Choroid plexus epithelial cell (primary cell): ENCODE data around the gene LDHD.

ENCODE experiments used
- DNase-seq: peaks from one replicate; pipeline ENCODE4 v3.0.0-alpha.2; 2010; ENCODE audit warnings: low read depth
- H3K4me3 ChIP-seq: 2 replicates; pipeline ENCODE4 v1.5.1; 2011; ENCODE audit warnings: low read depth, mild to moderate bottlenecking, control low read depth, low read length, moderate library complexity
- CTCF ChIP-seq: conservative IDR thresholded peaks from 2 replicates; pipeline ENCODE4 v1.5.1; 2011; ENCODE audit warnings: low read depth, mild to moderate bottlenecking, control low read depth, inconsistent platforms, low read length, moderate library complexity

Gene LDHD

GRCh38 chr16:75065521-75066149, 50.9 kb downstream of the LDHD start:
- no peak overlapping the region for H3K4me3 ChIP-seq
- TF ChIP-seq CTCF = no peak
- no peak for DNase-seq

GRCh38 chr16:75065149-75065505, 51.5 kb downstream of the LDHD start:
- DNase-seq = no peak

GRCh38 chr16:75064403-75065148, 52.0 kb downstream of the LDHD start:
- no peak overlapping the region for H3K4me3 ChIP-seq
- no peak for TF ChIP-seq CTCF
- no peak for DNase-seq

More at GRCh38 chr16:75065149-75065505, 51.5 kb downstream of the LDHD start:
- H3K4me3 ChIP-seq = no peak overlapping the region
- no peak for TF ChIP-seq CTCF

- DNase-seq = no peak
- TF ChIP-seq CTCF = no peak
- no peak overlapping the region for H3K4me3 ChIP-seq
These were observed 53.0 kb downstream of the LDHD start for GRCh38 chr16:75063549-75064088.

GRCh38 chr16:75062976-75063346, 53.6 kb downstream of the LDHD start:
- no peak overlapping the region for H3K4me3 ChIP-seq
- no peak for DNase-seq
- no peak for TF ChIP-seq CTCF

GRCh38 chr16:75062135-75062975, 54.2 kb downstream of the LDHD start:
- no peak overlapping the region for H3K4me3 ChIP-seq
- TF ChIP-seq CTCF = peak; percentile 8
- no peak for DNase-seq
